Activated T-helper 9 cell treated with anti-CD3 and anti-CD28 coated beads, Interleukin-2, amount 50 U/mL, for 16 hours (primary cell): ENCODE data around the gene CWC25.
"Not testable (repeated sequence)": the region's sequence is repeated elsewhere in the genome, so short reads cannot be mapped to it uniquely, and the experiment has no call there.

ENCODE experiments used
- DNase-seq: peaks from one replicate; pipeline ENCODE4 v3.0.0-alpha.2; 2020; ENCODE audit warnings: low read depth

Gene CWC25

DNA sequence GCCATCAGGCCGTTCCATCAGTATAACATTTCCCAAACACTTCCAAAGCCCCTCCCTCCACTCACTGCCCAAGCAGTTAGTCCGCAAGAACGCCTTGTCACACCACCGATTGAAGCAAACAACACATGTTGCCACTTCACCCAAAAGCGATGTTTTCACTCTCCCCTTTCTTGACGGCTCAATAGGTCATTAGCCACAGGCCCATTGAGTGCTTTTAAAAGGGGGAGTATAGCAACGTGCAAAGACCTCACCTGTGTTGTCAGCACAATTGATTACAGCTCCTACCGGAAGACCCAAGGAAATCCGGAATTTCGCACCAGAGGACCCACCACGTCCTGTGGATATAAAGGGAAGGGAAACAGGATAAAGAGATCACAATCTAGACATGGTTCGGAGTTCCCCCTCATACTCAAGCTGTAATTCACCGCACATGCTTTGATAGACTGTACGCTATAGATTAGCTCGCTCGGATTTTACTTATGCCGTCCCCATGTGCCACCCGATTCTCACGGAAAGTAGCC lies 27.7 kb upstream of the CWC25 start:
- DNase-seq = no peak

DNA sequence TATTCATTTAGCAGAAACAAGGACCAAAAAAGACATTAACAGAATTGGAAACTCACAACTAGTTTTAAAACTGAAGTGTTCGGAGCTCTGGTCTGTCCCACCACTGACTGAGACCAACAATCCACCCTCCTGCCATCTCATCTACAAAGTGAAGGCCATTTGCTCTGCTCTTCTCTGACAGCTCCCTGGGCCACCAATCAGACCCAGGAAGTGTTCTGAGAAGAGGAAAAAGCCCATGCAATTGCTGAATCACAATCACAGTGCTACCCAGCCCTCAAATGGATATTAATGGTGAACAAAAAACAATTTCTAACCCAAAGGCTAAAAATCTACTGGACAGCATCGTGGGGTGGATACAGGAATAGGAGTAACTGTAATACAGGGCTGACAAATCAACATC lies 26.3 kb upstream of the CWC25 start:
- DNase-seq = no peak

DNA sequence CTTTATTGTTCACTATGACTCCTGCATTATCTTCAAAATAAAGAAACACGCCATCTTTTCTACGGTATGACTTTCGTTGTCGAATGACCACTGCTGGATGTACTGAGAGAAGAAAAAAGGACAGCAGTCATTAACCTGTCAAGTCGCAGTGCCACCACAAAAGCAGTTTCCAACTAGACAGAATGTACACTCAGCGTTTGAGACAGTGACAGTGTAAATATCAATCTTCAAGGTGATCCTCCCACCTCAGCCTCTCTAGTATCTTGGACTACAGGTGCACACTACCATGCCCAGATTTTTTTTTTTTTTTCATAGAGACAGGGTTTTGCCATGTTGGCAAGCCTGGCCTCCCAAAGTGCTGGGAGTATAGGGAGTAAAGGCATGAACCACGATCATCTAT lies 25.3 kb upstream of the CWC25 start:
- DNase-seq = no peak

DNA sequence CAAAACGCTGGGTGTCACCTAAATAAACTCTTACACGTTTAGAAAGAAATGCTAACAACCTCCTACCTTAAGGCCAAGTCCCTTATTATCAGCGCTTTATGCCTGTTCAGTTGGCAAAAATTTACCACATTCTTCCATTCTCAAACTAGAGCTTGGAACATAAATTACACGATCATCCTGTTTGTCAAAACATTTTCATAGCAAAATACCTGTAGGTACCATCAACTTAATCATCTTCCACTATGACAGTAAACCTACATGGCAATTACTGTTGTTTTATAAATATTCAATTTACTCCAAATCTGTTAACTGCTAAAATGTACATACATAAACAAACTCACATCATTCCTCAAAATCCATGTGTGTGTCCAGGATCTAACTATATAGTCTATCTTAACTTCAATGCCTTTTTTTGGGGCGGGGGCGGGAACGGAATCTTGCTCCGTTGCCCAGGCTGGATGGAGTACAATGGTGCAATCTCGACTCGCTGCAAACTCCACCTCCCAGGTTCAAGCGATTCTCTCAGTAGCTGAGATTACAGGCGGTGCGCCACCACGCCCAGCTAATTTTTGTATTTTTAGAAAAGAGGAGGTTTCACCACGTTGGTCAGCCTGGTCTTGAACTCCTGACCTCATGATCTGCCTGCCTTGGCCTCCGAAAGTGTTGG lies 24.0 kb upstream of the CWC25 start:
- no peak for DNase-seq

DNA sequence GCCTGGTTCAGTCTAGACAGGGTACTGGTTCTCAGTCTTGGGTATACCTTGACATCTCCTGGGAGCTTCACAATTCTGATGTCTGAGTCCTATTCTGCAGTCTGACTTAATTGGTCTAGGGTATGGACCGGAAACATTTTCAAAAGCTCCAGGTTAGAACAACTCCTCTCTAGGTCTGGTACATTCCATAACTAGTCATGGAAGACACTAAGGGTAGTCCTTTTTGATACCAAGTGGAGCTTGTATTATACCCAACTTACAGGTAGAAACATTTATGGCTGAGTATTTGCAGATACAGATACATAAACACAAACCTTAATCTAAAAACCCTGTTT lies 23.4 kb upstream of the CWC25 start:
- no peak for DNase-seq

DNA sequence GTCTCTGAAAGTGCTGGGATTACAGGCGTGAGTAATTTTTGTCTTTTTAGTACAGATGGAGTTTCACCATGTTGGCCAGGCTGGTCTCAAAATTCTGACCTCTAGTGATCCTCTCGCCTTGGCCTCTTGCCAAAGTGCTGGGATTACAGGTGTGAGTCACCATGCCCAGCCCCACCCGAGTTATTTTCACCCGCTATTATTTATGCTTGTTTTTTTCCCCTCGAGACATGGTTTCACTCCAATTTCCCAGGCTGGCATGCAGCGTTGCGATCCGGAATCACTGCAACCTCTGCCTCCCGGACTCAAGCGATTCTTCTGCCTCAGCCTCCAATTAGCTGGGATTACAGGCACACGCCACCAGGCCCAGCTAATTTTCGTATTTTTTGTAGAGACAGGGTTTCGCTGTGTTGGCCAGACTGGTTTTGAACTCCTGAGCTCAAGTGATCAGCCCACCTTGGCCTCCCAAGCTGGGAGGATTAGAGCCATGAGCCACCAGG lies 19.2 kb upstream of the CWC25 start:
- DNase-seq = no peak

DNA sequence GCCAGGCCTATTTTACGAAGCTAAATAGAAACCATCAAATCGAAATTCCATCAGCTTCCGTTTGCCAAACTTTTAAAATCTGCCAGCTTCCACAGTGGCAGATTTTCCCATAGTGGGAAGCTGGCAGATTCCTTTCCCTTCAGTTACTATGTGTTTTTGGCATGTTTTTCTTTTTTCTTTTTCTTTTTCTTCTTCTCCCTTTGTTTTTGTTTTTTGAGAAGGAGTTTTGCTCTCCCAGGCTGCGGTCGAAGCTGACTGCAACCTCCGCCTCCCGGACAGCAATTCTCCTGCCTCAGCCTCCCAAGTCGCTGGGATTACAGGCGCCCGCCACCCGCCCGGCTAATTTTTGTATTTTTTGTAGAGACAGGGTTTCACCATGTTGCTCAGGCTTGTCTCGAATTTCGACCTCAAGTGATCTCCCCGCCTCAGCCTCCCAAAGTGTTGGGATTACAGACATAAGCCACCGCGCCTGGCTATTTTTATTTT lies 684 bp upstream of the CWC25 start:
- no peak for DNase-seq

DNA sequence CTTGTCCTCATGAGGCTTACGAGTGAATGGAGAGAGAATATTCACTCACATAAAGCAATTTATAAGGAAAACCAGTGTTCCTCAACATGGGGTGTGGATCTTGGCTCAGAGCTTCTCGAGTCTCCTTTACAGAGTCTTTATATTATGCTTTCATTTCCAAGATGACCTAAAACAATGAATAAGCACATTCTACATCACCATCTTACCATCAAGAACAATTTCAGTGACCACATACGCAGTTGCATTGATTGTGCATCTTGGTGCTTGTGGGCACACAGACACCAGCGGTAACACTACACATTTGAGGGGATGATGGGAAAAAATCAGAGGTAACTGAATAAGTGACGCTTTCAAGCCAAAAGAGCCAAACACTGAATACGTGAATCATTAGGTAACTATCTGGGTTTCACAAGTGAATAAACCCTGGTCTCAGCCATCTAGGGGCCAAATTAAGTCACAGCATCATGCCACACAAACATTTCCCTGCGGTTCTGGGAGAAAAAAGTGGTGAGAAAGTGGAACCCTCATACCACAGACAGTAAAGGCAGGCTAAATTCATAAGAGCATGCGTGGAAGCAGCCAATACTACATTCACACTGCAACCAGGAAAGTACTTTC lies 9.4 kb downstream of the CWC25 start:
- no peak for DNase-seq

DNA sequence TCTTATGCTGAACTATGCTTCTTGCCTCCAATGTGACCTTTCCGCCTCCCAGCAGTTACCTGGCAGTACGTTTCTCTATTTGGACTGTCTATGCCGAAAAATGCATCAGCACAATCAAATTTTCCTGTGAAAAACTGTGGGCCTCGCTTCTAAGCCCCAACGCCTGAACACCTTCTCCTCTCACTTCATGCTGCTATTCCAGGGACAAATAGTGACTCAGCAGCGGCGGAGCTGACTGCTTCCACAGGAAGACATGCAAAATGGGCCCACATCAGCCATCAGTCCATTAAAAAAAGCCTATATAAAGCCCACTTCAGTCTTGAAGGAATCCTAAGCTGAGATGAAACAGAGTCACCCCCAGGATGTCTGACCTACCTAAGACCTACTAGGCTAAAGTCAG lies 15.3 kb downstream of the CWC25 start:
- no peak for DNase-seq

DNA sequence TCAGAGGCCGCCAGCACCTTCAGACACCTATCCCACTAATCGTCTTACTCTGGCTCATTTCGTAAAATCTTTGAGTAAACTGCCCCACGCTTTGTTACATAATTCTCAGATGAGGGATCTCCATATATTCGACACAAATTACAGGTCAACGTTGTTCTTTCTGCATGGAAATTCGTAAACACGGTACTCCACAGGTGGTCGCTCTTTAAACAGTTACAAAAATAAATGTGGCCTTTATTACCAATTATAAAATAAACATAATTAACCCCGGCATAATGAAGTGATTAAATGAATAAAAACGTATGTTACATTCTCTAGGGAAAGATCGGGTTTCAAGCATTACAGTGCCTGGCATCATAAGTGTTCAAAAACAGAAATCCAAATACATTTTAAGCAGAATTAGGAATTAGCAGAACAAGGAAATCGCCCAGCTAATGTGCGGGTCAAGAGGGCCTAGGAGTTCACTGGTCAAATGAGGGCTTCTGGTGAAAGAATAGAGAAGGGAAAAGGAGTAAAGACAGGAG lies 24.8 kb downstream of the CWC25 start:
- DNase-seq = no peak

DNA sequence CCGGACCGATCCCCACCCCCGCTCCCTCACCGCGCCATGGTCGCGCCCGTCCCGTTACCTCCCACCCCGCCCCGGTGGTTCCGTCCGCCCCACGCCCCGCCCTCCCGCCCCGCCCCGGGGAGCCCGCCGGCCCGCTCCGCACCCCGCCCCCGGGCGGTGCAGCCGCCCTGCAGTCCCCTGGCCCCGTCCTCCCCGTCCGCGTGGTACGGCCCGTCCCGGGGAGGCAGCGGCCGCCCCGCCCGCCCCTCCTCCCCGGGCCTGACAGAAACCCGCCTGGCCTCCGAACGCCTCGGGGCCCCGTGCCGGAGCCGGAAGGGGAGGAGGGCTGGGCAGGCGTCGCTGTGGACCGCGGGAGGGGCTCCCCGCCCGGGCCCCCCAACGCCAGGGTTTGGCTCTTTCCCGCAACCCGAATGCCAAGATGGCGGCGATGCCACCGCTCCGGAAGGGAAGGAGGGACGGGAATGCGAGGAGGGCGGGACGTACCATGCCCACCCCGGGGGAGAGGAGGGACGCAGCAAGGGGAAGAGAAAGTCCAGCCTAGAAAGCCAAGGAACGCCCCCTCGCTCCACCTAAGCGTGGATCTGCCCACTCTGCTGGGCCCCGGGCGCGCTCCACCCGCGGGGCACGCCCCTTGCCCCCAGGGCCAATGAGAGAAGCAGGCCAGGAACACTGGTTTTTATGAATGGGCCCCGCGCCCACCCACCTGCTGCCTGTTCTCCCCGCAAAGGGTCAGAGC lies 25.5 kb downstream of the CWC25 start, which contains the start of gene PIP4K2B:
Gene PIP4K2B (minus strand): TSS at position 56 of the 736 bp plus-strand sequence. CDS start 132 bp downstream, outside the sequence.
- DNase-seq = peak; percentile 78

DNA sequence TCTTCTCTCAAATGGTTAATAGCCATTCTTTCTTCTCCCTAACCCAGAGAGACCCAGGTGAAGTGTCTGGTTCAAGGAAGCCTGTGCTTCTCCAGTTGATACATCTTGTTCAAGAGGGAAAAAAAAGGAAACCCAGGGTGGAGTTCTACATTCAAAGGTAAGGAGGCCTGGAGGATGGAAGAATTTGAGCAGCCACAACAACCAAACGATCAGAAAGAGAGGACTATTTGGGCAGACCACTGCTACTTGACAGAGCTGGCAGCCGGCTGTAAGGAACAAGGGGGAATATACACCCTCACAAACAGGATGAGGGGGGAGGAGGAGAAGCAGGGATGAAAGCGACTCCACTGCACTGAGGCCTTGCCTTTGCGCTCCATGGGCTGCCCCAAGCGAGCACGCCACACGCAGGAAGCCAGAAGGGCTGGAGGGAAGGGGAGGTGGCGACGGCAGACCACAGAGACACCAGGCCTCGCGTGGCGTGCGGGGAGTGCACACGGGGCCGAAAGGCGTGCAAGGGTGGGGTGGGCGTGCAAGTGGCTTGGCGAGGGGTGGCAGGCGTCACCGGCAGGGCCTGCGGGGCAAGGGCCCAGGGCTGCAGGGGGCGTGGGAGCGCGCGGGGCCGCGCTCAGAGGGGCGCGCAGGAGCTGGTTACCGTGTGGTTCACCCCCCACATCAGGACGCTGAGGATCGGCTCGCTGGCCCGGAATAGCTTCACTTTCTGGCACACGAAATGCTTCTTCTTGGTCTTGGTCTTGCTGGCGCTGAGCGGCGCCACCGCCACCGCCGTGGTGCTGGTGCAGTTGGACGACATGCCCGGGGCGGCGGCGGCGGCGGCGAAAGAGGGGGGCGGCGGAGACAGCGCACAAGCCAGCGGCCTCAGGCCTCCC lies 26.3 kb downstream of the CWC25 start:
- peak; percentile 27 for DNase-seq

DNA sequence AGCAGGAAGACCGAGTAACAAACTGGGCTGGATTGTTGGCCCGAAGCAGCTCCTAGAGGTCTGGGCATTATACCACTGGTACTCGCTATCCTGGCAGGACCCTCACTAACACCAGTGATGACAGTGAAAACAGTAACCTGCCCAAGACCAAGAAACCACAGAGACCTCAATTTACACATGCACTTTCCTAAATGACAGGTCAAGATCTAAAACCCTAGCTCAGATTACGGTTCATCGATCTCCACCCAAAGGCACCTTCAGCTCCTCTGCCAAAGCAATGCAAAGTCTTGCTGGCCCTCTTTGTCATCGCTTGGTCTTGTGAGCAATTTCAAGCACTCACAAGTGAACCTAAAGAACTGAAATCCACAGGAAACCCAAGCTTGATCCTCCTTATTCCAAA lies 27.3 kb downstream of the CWC25 start:
- DNase-seq = no peak

DNA sequence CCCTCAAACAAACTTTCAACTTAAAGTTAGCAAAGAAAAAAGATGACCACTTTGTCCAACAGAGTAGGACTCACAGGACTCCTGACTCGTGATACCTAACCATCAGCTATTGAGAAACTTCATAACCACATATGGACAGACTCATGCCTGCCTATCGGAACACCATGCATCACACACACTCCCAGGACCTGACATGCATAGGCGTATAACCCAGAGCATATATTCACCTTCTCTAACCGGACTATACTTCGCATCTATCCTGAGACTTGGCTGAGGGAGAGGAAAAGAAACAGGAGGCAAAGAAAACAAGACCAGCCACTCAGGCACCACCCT lies 28.0 kb downstream of the CWC25 start:
- DNase-seq = no peak

DNA sequence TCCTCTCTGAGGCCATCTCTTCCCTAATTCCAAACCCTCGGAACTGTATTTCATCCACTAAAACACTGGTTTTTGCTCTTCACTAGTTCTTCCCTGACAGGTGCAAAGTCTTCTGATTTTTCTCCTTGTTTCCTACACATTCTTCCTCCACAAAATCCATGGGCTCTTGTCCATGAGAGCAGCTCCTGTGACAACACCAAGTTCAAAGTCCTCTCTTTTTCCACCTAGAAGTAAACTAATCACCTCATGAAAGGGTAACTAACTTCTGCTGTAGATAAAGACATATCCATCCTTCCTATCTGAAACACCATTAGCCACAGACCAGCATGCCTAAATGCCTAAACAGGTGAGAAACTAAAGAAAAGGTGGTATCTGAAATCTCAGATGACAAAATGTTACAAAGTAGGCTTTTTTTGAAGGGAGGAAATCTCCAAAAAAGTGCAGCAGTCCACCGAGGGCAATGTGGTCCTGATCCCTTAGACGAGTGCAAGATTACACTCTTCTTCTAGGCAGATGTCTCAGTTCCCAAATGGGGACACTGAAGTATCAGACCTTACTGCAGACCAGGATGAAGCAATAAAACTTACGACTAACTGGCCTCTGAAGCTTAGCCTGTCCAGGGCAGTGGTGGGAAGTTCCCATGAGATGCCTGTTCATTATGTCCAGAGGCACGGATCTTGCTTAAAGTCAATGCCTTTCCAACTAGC lies 28.5 kb downstream of the CWC25 start:
- no peak for DNase-seq

DNA sequence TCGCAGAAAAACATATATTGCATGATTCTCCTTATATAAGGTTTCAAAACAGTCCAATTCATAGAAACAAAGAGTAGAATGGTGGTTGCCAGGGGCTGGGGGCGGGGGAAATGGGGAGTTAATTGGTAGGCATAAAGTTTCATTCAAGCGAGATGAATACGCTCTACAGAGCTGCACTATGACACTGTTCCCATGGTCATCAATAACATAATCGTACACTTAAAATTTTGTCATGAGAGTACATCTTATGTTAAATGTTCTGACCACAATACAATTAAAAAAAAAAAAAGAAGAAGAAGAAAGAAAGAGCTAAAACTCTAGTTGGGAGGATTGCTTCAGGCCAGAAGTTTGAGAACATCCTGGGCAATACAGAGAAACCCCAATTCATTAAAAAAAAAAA lies 30.9 kb downstream of the CWC25 start:
- no peak for DNase-seq

DNA sequence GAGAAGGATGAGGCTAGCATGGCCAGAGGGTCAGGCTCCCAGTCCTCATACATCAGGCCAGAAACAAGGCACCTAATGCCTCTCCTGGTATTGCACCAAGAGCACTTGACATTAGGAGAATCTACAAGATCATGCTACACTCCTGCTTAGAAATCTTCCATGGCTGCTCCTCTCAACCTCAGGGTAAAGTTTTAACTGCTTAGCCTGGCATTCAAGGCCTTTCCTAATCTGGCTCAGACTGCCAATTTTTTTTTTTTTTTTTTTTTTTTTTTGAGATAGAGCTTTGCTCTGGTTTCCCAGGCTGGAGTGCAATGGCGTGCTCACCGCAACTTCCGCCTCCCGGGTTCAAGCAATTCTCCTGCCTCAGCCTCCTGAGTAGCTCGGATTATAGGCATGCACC lies 34.0 kb downstream of the CWC25 start:
- DNase-seq = no peak

DNA sequence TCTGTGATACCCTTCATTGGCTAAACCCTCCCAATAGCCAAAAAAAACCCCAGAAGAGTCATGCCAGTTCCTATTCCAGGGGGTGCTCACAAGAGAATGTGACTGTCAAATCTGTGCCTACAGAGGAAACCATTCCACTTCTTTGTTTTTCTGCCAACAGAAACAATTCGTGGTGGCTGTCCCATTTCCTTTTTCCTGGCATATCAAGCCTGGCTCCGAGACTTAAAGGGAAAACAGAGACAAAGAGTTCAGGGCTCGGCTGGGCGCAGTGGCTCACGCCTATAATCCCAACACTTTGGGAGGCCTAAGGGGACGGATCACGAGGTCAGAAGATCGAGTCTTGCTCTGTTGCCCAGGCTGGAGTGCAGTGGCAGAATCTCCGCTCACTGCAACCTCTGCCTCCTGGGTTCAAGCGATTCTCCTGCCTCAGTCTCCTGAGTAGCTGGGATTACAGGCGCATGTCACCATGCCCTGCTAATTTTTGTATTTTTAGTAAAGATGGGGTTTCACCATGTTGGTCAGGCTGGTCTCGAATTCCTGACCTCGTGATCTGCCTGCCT lies 34.9 kb downstream of the CWC25 start:
- not testable (repeated sequence) for DNase-seq

DNA sequence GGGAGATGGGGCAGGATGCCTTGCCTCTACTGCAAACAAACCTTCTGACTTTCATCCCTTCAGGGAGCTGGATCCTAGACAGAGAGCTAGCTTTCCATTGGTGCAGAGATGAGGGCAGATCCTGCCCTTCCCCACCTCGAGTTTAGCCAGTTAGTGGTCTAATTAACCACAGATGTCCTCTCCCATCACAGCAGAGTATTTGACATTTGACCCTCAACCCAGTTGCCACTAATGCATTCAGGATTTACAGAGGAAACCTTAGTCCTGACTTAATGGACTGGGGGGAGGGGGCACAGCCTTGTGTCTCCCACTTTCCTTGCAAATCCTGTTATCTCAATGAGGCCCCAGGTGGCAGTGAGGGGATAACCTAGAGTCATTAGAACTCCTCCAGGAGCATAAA lies 35.9 kb downstream of the CWC25 start:
- DNase-seq = no peak

DNA sequence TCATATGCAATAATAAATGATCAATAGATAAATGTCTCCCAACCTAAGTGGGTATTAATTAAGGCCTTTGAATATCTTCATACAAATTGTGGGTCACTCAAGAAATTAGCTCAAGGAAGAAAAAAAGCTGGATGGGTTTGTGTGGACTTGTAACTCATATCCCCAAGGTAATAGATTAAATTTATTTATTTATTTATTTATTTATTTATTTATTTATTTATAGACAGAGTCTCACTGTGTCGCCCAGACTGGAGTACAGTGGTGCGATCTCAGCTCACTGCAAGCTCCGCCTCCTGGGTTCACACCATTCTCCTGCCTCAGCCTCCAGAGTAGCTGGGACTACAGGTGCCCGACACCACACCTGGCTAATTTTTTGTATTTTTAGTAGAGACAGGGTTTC lies 37.1 kb downstream of the CWC25 start:
- not testable (repeated sequence) for DNase-seq

DNA sequence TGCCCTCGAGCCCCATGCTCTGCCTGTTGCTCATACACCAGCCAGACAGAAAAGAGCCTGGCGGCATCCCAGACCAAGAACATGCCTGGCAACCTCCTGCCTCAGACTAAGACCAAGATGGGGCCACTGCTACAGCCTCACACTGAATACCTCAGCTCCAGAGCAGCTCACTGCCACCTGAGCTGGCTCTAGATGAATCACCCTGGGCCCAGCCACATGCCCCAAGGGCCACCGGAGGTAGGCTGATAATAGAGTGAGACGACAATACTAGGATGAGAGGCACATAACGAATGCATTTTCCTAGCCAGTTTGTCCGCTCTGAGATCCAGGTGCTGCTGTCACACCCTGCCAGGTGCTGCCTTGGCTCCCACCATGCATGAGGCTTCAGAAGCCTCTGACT lies 38.7 kb downstream of the CWC25 start:
- DNase-seq = no peak
